GM13976 (cell line): Measurements from ENCODE around the gene BUD13.

Source experiments
- DNase-seq: peaks from one replicate; pipeline ENCODE4 v3.0.0; 2012; ENCODE audit warnings: low spot score
- in situ Hi-C: fragments of 300-500 bp; cut with MboI; formaldehyde crosslinking; loops from one replicate; pipeline ENCODE4 v1.12.0; 2022; ENCODE audit warnings: low sequenced_read_pairs, mixed read lengths, inconsistent platforms; ENCODE audit not compliant: unreplicated experiment
- TF ChIP-seq, protein P1 (sequence below): IDR thresholded peaks from 2 replicates; pipeline ENCODE4 v1.5.1; 2012; ENCODE audit warnings: borderline replicate concordance, mild to moderate bottlenecking; ENCODE audit not compliant: insufficient read depth; ENCODE audit errors: extremely low read depth, missing control alignments, control extremely low read depth

Gene BUD13

DNA sequence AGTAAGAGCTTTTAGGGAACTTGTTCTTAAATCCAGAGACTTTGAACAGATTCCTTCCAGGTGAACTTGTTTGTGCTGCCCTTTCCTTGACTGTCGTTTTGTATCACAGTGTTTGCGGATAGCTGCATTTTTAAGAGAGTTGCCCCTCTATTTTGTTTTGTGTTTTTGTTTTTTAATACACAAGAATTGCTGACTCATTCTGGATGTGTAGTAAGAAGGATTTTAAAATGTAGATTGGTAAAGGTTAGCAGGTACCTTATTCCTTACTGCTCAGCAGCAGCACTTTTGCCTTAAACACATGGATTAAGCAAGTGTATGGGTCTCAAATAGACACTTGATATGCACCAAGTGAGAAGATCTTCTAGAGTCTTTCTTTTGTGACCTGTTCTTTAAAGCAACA lies 27.8 kb upstream of the BUD13 start:
- in situ Hi-C loops, result no loop called here
- no peak for DNase-seq
- TF ChIP-seq, protein P1, sequence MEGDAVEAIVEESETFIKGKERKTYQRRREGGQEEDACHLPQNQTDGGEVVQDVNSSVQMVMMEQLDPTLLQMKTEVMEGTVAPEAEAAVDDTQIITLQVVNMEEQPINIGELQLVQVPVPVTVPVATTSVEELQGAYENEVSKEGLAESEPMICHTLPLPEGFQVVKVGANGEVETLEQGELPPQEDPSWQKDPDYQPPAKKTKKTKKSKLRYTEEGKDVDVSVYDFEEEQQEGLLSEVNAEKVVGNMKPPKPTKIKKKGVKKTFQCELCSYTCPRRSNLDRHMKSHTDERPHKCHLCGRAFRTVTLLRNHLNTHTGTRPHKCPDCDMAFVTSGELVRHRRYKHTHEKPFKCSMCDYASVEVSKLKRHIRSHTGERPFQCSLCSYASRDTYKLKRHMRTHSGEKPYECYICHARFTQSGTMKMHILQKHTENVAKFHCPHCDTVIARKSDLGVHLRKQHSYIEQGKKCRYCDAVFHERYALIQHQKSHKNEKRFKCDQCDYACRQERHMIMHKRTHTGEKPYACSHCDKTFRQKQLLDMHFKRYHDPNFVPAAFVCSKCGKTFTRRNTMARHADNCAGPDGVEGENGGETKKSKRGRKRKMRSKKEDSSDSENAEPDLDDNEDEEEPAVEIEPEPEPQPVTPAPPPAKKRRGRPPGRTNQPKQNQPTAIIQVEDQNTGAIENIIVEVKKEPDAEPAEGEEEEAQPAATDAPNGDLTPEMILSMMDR, result no peak

DNA sequence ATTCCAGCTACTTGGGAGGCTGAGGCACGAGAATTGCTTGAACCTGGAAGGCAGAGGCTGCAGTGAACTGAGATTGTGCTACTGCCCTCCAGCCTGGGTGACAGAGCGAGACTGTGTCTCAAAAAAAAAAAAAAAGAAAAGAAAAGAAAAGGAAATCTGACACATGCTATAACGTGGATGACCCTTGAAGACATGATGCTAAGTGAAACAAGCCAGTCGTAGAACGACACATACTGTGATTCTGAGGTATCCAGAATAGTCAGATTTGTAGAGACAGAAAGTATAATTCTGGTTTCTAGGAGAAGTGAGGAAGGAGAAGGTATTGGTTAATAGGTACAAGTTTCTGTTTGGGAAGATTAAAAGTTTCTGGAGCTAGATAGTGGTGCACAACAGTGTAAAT lies 25.6 kb upstream of the BUD13 start:
- TF ChIP-seq, protein P1, result no peak
- in situ Hi-C loops, result loop anchor here (25.0 kb wide), 1 partner anchor 314 kb away; no protein-coding TSS in a partner anchor

DNA sequence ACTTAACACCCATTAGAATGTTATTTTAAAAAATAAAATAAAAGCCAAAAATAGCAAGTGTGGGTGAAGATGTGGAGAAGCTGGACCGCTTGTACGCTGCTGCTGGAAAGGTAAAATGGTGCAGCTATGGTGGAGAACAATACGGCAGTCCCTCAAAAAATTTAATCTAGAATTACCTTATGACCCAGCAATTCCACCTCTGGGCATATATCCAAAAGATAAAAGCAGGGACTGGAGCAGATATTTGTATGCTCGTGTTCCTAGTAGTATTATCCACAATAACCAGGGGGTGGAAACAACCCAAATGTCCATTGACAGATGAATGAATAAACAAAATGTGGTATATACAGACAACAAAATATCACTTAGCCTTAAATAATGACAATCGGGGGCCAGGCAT lies 25.0 kb upstream of the BUD13 start:
- in situ Hi-C loops, result loop anchor here (25.0 kb wide), 1 partner anchor 314 kb away; no protein-coding TSS in a partner anchor
- TF ChIP-seq, protein P1, result no peak
- no peak for DNase-seq

More for the DNA sequence above, 25.6 kb upstream of the BUD13 start:
- DNase-seq, result no peak

DNA sequence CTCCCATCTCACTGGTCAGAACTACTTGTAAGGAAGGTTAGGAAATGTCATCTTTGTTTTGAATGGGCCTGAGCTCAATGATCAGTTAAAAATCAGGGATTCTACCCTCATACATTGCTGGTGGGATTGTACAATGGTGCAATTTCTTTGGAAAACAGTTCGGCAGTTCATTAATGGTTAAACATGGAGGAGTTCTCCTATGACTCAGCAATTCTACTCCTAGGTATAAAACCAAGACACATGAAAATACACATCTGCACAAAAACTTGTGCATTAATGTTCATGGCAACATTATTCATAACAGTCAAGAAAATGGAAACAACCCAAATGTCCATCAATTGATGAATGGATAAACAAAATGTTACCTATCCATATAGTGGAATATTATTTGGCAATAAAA lies 23.8 kb upstream of the BUD13 start:
- no peak for DNase-seq
- TF ChIP-seq, protein P1, result no peak
- in situ Hi-C loops, result loop anchor here (25.0 kb wide), 1 partner anchor 316 kb away; no protein-coding TSS in a partner anchor

DNA sequence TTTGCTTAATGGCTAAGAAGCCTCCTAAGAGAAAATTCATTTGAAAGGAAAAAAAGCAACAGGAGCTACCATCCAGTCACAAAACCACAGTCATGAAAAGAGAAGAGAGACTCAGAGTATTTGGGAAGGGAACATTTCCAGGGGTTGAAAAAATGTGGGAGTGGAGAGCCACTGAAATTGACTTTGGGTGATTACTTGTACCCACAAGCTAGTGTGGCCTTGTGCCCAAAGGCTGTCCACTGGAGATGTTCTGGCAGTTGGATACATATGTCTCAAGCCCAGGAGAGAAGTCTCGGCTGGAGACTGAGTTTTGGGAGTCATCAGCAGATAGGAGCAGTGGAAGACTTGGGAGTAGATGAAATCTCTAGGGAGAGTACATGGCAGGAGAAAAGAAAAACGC lies 22.1 kb upstream of the BUD13 start:
- TF ChIP-seq, protein P1, result no peak
- no peak for DNase-seq
- in situ Hi-C loops, result loop anchor here (25.0 kb wide), 1 partner anchor 317 kb away; no protein-coding TSS in a partner anchor

DNA sequence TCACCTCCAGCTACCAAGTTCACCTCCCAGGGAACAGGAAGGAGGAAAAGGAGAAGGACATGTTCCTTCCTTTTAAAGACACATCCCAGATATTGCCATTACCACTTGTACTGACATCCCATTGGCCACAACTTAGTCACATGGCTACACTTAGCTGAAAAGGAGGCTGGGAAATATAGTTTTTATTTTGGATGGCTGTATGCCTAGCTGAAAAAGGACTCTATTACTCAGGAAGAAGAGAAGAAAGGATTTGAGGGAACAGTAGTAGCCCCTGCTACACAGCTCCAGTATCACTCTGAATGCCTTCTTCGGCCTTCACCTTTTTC lies 20.9 kb upstream of the BUD13 start:
- TF ChIP-seq, protein P1, result no peak
- DNase-seq, result no peak
- in situ Hi-C loops, result loop anchor here (25.0 kb wide), 1 partner anchor 319 kb away; no protein-coding TSS in a partner anchor

DNA sequence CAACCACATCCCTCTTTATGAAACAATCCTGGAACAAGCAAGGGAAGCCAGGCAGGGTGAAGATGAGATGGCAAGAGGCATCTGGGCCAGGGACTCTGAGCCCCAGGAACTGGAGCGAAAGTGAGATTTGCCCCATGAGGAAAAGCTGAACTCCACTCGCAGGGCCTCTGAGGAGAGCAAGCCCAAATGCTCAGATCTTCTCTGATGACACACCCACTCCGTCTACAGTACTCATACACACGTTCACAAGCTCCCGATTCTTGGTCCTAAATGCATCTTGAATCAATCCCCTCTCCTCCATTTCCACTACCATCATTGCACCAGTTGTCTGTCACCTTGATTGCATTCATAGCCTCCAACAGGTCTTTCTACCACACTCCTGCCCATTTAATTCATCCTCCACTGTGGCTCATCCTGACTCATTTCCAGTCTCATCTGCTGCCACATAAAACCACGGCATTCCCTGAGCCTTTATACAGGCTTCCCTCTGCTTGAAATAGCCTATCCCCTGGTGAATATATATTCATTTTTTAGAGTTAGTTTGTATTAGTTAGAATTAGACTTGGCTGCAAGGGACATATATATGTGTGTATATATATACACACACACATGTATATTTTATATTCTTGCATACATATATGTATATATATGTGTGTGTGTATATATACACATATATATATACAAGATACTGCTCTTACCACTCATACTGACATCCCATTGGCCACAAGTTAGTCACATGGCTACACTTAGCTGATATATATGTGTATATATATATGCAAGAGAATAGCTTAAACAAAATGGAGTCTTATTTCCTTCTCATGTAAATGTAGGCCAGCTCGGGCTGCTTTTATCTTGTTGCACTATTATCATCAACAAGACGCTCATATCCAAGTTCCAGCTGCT lies 20.3 kb upstream of the BUD13 start:
- in situ Hi-C loops, result loop anchor here (25.0 kb wide), 1 partner anchor 319 kb away; no protein-coding TSS in a partner anchor
- no peak for DNase-seq
- TF ChIP-seq, protein P1, result no peak
